ENCODE results near the gene BCL2L1. TPM values are rescaled to one million over a fixed set of nuclear protein-coding genes. Genes with fewer than 3 reads are reported as not detected.

The BCL2L1 gene
- total and polyA plus RNA-seq, 2 donors (not counting 3 experiments of a cell fraction or from before 2014, with no cell fraction given): 78.0 to 101 TPM

DNA sequence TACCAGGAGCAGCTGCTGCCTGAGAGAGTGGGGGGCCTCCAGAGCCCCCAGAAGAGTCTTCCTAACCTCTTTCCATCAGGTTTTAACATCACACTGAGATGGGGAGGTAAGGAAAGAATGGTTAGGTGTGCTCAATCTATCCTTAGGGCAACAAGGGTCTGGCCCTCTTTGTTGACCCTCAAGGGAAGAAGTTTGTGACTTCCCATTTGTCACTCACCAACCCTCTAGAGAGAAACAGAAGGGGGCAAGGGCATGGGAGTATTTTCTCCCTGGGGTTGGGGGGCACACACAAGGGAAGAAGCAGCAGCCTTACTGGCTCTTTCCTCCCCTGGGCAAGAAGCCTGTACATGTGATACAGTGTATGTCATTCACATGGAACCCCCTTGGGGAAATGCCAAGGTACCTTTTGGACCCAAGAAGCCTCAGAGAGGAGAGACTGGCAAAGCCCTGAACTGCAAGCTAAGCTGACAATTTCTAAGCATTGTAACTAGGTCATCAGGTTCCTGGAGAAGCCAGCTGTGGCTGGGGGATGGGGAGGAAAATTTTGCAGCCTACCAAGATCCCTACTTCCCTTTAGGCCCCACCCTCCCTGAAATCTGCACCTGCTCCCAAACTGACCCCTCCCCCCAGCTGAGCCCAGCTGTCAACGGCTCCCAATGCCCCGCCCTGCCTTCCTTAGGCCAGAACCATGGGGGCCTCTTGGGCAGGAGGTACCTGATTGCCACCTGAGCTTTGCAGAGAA, 14.5 kb downstream of the BCL2L1 start:
- Histone ChIP-seq H3K9ac (replicated peaks; ENCODE audit: extremely low read depth, insufficient read depth, low read length) (no peak overlapping the region), H3K4me1 (ENCODE audit: control insufficient read depth, extremely low read depth, insufficient read depth, low read length) (peaks cover 43% of the 10 kb centered on the region), H2AFZ (ENCODE audit: low read depth, low read length) (no peak overlapping the region), H3K4me2 (ENCODE audit: insufficient read depth, low read length) (no peak overlapping the region), H4K20me1 (replicated peaks; ENCODE audit: control insufficient read depth, extremely low read depth, insufficient read depth, low read length) (no peaks in the 10 kb centered on the region), H3K79me2 (ENCODE audit: control insufficient read depth, insufficient read depth, low read length) (peaks cover 86% of the 10 kb centered on the region), H3K27me3 (ENCODE audit: control insufficient read depth in 2 of 2, insufficient read depth in 2 of 2, low read length in 2 of 2) (no peaks in the 10 kb centered on the region), H3K9me1 (replicated peaks; ENCODE audit: control insufficient read depth, extremely low read depth, insufficient read depth, low read length) (no peaks in the 10 kb centered on the region), H3K9me3 (replicated peaks; ENCODE audit: control insufficient read depth, insufficient read depth, low read length) (no peaks in the 10 kb centered on the region), H3K27ac (ENCODE audit: insufficient read depth, low read depth, low read length) (no peak overlapping the region), H3K36me3 (ENCODE audit: control insufficient read depth in 2 of 2, extremely low read depth in 1 of 2, insufficient read depth in 2 of 2, low read length in 2 of 2) (peaks cover 14 to 20% of the 10 kb centered on the region in 2 experiments), H3K4me3 (replicated peaks in 1 of 3; ENCODE audit: insufficient read depth in 1 of 3, low read depth in 1 of 3, low read length in 3 of 3) (no peak overlapping the region)
- dilution Hi-C loops (cut with MboI; ENCODE audit: extremely low pct_ligation_motif_present, low sequenced_read_pairs) (no loop called here), intact Hi-C loops (cut with micrococcal nuclease) (no loop called here)
- FAIRE-seq: no peak
- BruUV-seq (replicated peaks): no TSS peak
- TF ChIP-seq POLR2AphosphoS5 (IDR thresholded peaks at IDR 0.05; ENCODE audit: insufficient read depth, low read depth, low read length) (no peak), EZH2 (IDR thresholded peaks at IDR 0.05; ENCODE audit: borderline replicate concordance, low read depth, low read length, severe bottlenecking) (no peak), POLR2A (IDR thresholded peaks at IDR 0.05; ENCODE audit: low read depth, low read length) (no peak), GATA2 (IDR thresholded peaks at IDR 0.05; ENCODE audit: insufficient read depth, insufficient read length, low read depth, low read length) (no peak), JUN (IDR thresholded peaks at IDR 0.05; ENCODE audit: borderline replicate concordance, insufficient read depth, insufficient read length, low read depth) (no peak), FOS (IDR thresholded peaks at IDR 0.05; ENCODE audit: borderline replicate concordance, insufficient read depth, low read length) (no peak), MYC (IDR thresholded peaks at IDR 0.05; ENCODE audit: low read depth, low read length) (no peak)
- TF ChIP-seq, protein P1, sequence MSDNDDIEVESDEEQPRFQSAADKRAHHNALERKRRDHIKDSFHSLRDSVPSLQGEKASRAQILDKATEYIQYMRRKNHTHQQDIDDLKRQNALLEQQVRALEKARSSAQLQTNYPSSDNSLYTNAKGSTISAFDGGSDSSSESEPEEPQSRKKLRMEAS (IDR thresholded peaks at IDR 0.05; ENCODE audit: insufficient read depth, insufficient read length): no peak
- TF ChIP-seq, protein P2, sequence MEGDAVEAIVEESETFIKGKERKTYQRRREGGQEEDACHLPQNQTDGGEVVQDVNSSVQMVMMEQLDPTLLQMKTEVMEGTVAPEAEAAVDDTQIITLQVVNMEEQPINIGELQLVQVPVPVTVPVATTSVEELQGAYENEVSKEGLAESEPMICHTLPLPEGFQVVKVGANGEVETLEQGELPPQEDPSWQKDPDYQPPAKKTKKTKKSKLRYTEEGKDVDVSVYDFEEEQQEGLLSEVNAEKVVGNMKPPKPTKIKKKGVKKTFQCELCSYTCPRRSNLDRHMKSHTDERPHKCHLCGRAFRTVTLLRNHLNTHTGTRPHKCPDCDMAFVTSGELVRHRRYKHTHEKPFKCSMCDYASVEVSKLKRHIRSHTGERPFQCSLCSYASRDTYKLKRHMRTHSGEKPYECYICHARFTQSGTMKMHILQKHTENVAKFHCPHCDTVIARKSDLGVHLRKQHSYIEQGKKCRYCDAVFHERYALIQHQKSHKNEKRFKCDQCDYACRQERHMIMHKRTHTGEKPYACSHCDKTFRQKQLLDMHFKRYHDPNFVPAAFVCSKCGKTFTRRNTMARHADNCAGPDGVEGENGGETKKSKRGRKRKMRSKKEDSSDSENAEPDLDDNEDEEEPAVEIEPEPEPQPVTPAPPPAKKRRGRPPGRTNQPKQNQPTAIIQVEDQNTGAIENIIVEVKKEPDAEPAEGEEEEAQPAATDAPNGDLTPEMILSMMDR (IDR thresholded peaks at IDR 0.05; ENCODE audit: extremely low read depth in 1 of 2, insufficient read depth in 1 of 2, low read depth in 1 of 2, low read length in 2 of 2): no peak
- DNase-seq (ENCODE audit: low read depth, low spot score): no peak
- POLR2A ChIA-PET: no interaction called here
- CTCF ChIA-PET: interaction anchor here (1.1 to 5.8 kb wide), 3 partner anchors 12 to 47 kb away, joined by 3 to 30 read pairs (median 4); partner anchors contain the start of gene BCL2L1

Data from endothelial cell of umbilical vein (primary cell).